ENCODE results near the gene ONECUT3.

DNA sequence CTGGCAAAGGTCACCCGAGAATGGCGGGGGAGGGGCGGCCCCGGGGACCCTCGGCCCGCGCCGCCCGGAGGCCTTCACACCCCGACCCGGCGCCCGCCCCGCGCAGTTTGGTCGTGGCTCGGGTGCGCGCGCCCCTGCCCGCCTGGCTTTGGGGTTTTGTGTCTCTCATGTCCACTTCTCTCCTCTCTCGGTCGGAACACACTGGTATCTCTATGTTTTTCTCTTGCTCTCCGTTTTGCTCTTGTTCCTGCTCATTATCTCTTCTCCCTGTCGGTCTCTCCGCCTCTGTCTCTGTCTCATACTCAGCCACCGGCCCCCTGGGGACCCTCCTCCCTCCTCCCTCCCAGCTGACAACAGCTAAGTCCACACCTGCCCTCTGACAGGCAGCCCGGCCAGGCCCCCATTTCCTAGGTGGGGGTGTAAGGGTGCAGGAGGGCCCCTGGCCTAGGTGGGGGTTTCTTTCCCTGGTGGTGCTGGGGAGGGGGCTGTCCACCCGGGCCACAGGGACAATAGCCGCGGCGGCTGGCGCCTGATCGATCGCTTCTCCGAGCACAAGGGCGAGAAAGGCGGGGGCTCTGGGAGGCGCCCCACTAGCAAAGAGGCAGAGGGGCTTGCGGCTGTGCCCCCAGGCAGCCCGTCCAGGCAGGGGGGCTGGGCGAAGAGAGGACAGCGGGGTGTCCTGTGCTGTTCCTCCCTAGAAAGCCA is 2.3 kb downstream of the ONECUT3 start:
- TF ChIP-seq CTCF (IDR thresholded peaks at IDR 0.05; ENCODE audit: low read depth, low read length) (no peak), EZH2phosphoT487 (IDR thresholded peaks at IDR 0.05; ENCODE audit: low read depth) (no peak)
